ENCODE results near the gene TREX2. TPM values are rescaled to one million over a fixed set of nuclear protein-coding genes. Genes with fewer than 3 reads are reported as not detected.

Gene TREX2
- total and polyA plus RNA-seq, 10 of the 15 experiments (the other 5 are each of a cell fraction or from before 2014, with no cell fraction given), result 0.09 to 0.97 (median 0.60) TPM; not detected in 3

GRCh38 chrX:153438532-153438931 is 7.3 kb downstream of the TREX2 start:
- no peak overlapping the region for H3K9ac ChIP-seq (ENCODE audit: control insufficient read depth, insufficient read depth, low read length)
- H2AFZ ChIP-seq (ENCODE audit: control insufficient read depth, low read depth, low read length), result no peak overlapping the region
- ChIA-PET CTCF (no interaction called here), RAD21 (ENCODE audit: unreplicated experiment) (no interaction called here), SMC1A (ENCODE audit: uncharacterized antibody, unreplicated experiment) (interaction anchor here (0.6 kb wide), 1 partner anchor 51 kb away, joined by 3 read pairs; no protein-coding TSS in a partner anchor), POLR2A (no interaction called here)
- FAIRE-seq (no peak), ATAC-seq (no peak), DNase-seq (ENCODE audit: low read depth, low spot score) (no peak)
- in situ Hi-C loops (cut with MboI) (no loop called here), intact Hi-C loops (cut with micrococcal nuclease; ENCODE audit: unreplicated experiment) (no loop called here)
- H3K36me3 ChIP-seq (ENCODE audit: control insufficient read depth in 2 of 2, insufficient read depth in 2 of 2, low read length in 1 of 2), result no peaks in the 10 kb centered on the region
- H3K4me1 ChIP-seq (ENCODE audit: control insufficient read depth, insufficient read depth, low read length), result no peaks in the 10 kb centered on the region
- H3K79me2 ChIP-seq (ENCODE audit: control insufficient read depth, insufficient read depth, low read length), result no peaks in the 10 kb centered on the region
- no peak overlapping the region for H3K27ac ChIP-seq (ENCODE audit: control insufficient read depth, insufficient read depth)
- H3K9me3 ChIP-seq (replicated peaks; ENCODE audit: control insufficient read depth, insufficient read depth, low read length), result no peaks in the 10 kb centered on the region; the same call in 2 of the 3 replicates
- H3K27me3 ChIP-seq (replicated peaks in 1 of 2; ENCODE audit: control insufficient read depth in 2 of 2, insufficient read depth in 2 of 2, low read length in 1 of 2), result no peaks in the 10 kb centered on the region
- H3K4me2 ChIP-seq (ENCODE audit: control insufficient read depth, insufficient read depth), result no peak overlapping the region
- 27% methylated on average over 8 of the region's 8 CpGs for WGBS (ENCODE audit: insufficient coverage, insufficient replicate concordance, low lambda C conversion rate, missing lambda C conversion rate)
- TF ChIP-seq CHD2 (IDR thresholded peaks at IDR 0.05; ENCODE audit: borderline replicate concordance, low read depth, low read length) (no peak), HDAC2 (IDR thresholded peaks at IDR 0.05) (no peak), TCF7 (IDR thresholded peaks at IDR 0.05; ENCODE audit: borderline replicate concordance) (no peak), PAX8 (IDR thresholded peaks at IDR 0.05) (no peak), MTA2 (IDR thresholded peaks at IDR 0.05; ENCODE audit: low read depth) (no peak), SMC3 (IDR thresholded peaks at IDR 0.05; ENCODE audit: borderline replicate concordance, low read length) (no peak), HSF1 (IDR thresholded peaks at IDR 0.05; ENCODE audit: low read depth, low read length) (no peak), MEF2B (IDR thresholded peaks at IDR 0.05; ENCODE audit: partially characterized antibody, poor library complexity, severe bottlenecking) (no peak), NRF1 (conservative IDR thresholded peaks at IDR 0.05; ENCODE audit: low read depth, low read length) (no peak), SUPT20H (IDR thresholded peaks at IDR 0.05; ENCODE audit: borderline replicate concordance, control insufficient read depth, low read depth, low read length) (no peak), CTCF (IDR thresholded peaks at IDR 0.05 in 2 of 3, conservative IDR thresholded peaks at IDR 0.05 in 1 of 3; ENCODE audit: control insufficient read depth in 2 of 3, extremely low read depth in 1 of 3, insufficient read depth in 1 of 3, low read depth in 3 of 3, low read length in 3 of 3) (no peak), SP1 (IDR thresholded peaks at IDR 0.05; ENCODE audit: low read depth, low read length) (no peak), SRF (IDR thresholded peaks at IDR 0.05; ENCODE audit: low read depth in 2 of 2, low read length in 2 of 2) (no peak), EP300 (IDR thresholded peaks at IDR 0.05; ENCODE audit: borderline replicate concordance in 1 of 2, control insufficient read depth in 1 of 2, low read depth in 2 of 2, low read length in 2 of 2) (no peak), NFIC (IDR thresholded peaks at IDR 0.05; ENCODE audit: low read depth, low read length) (no peak)
- no peak overlapping the region for H3K4me3 ChIP-seq
- BruUV-seq (replicated peaks), result no TSS peak
- no peaks in the 10 kb centered on the region for H4K20me1 ChIP-seq (ENCODE audit: control insufficient read depth, insufficient read depth)
